Aorta (tissue), 5 donors: ENCODE data around the gene ZFYVE9. TPM values are rescaled to one million over a fixed set of nuclear protein-coding genes. Genes with fewer than 3 reads are reported as not detected.
"Not testable (repeated sequence)": the region's sequence is repeated elsewhere in the genome, so short reads cannot be mapped to it uniquely, and the experiment has no call there.

Experiments
- ATAC-seq: fragments of 200-7000 bp; cut with Tn5 transposase; one replicate; pipeline ENCODE4 v1.9.1; 2022; ENCODE audit warnings: moderate library complexity; ENCODE audit not compliant: low FRiP score
- DNase-seq, 2 donors: peaks; one replicate each; pipeline ENCODE4 v3.0.0-alpha.2; 2020
- H3K27ac ChIP-seq, 2 donors: one replicate each; pipeline ENCODE4 v1.5.1; 2013; ENCODE audit warnings: low read length in 2 of 2, mild to moderate bottlenecking in 2 of 2, moderate library complexity in 2 of 2, control low read depth in 1 of 2, inconsistent platforms in 1 of 2, low read depth in 1 of 2
- H3K27me3 ChIP-seq, 2 donors: one replicate each; pipeline ENCODE4 v1.6.1; 2013; ENCODE audit warnings: control low read depth in 1 of 2, low read length in 1 of 2, mild to moderate bottlenecking in 1 of 2, moderate library complexity in 1 of 2; ENCODE audit not compliant: insufficient read depth in 2 of 2, control insufficient read depth in 1 of 2
- H3K36me3 ChIP-seq, 2 donors: one replicate each; pipeline ENCODE4 v1.6.1; 2013; ENCODE audit warnings: control low read depth in 1 of 2, low read length in 1 of 2, mild to moderate bottlenecking in 1 of 2; ENCODE audit not compliant: insufficient read depth in 2 of 2, control insufficient read depth in 1 of 2
- H3K4me1 ChIP-seq, 2 donors: one replicate each; pipeline ENCODE4 v1.6.1; 2013; ENCODE audit warnings: low read length in 2 of 2, control low read depth in 1 of 2, mild to moderate bottlenecking in 1 of 2, moderate library complexity in 1 of 2; ENCODE audit not compliant: insufficient read depth in 2 of 2, control insufficient read depth in 1 of 2
- H3K4me3 ChIP-seq, 2 donors: one replicate each; pipeline ENCODE4 v1.5.1; 2013; ENCODE audit warnings: low read length in 2 of 2, control low read depth in 1 of 2, mild to moderate bottlenecking in 1 of 2
- H3K9me3 ChIP-seq: one replicate; pipeline ENCODE4 v1.6.1; 2013; ENCODE audit warnings: mild to moderate bottlenecking, low read length; ENCODE audit not compliant: control insufficient read depth
- WGBS, 2 donors: extraction: QIAGEN DNeasy Blood & Tissue Kit; methylation state at CpG; one replicate each; pipeline ENCODE4 v1.1.7; 2013; 5-methylcytosine and 5-hydroxymethylcytosine counted together
- intact Hi-C, 2 donors: fragments of 100-400 bp; cut with DNase I; formaldehyde crosslinking; loops; one replicate each; pipeline versions ENCODE4 v1.14.2 to v1.15.0; 2022
- long read RNA-seq, 2 donors: library from polyadenylated mRNA; unstranded; transcript quantifications; one replicate each; pipeline ENCODE4 v2.0.0, GENCODE V29; 2020 to 2021
- polyA plus RNA-seq, 2 donors: library from polyadenylated mRNA; stranded (reverse); fragments of 200-250 nt; gene quantifications; one replicate each; pipeline ENCODE4 v1.2.3, GENCODE V29; 2013
- total RNA-seq, 2 donors: library from RNA; stranded (reverse); fragmentation: NEBNext Ultra II Directional; extraction: Animal tissue kit (Norgen Biotek cat#: 25700); gene quantifications; one replicate each; pipeline ENCODE4 v1.2.1, GENCODE V29; 2021
- donor health status: healthy with polysubstance abuse.
- donor health status: Bipolar disorder and iron deficiency.
- donor health status: DM: no; HTN: no; CAD: no.
- donor health status: DM: no; HTN: no; CAD: no.
- donor health status: DM: yes; HTN: yes; CAD: no.

ZFYVE9 gene, protein sequence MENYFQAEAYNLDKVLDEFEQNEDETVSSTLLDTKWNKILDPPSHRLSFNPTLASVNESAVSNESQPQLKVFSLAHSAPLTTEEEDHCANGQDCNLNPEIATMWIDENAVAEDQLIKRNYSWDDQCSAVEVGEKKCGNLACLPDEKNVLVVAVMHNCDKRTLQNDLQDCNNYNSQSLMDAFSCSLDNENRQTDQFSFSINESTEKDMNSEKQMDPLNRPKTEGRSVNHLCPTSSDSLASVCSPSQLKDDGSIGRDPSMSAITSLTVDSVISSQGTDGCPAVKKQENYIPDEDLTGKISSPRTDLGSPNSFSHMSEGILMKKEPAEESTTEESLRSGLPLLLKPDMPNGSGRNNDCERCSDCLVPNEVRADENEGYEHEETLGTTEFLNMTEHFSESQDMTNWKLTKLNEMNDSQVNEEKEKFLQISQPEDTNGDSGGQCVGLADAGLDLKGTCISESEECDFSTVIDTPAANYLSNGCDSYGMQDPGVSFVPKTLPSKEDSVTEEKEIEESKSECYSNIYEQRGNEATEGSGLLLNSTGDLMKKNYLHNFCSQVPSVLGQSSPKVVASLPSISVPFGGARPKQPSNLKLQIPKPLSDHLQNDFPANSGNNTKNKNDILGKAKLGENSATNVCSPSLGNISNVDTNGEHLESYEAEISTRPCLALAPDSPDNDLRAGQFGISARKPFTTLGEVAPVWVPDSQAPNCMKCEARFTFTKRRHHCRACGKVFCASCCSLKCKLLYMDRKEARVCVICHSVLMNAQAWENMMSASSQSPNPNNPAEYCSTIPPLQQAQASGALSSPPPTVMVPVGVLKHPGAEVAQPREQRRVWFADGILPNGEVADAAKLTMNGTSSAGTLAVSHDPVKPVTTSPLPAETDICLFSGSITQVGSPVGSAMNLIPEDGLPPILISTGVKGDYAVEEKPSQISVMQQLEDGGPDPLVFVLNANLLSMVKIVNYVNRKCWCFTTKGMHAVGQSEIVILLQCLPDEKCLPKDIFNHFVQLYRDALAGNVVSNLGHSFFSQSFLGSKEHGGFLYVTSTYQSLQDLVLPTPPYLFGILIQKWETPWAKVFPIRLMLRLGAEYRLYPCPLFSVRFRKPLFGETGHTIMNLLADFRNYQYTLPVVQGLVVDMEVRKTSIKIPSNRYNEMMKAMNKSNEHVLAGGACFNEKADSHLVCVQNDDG (N-terminal part only)
- total RNA-seq, result 10 to 100 TPM; 19.3 to 28.8 TPM
- polyA plus RNA-seq, result 1 to 10 TPM; 6.6 to 8.5 TPM
- long read RNA-seq, donor 1, partial matches to known transcripts, result 29 of 29 reads
- long read RNA-seq, donor 1, other reads (novel, unspliced or antisense), result 0 of 29 reads
- long read RNA-seq, donor 2, partial matches to known transcripts, result 5 of 13 reads
- long read RNA-seq, donor 2, other reads (novel, unspliced or antisense), result 8 of 13 reads

DNA sequence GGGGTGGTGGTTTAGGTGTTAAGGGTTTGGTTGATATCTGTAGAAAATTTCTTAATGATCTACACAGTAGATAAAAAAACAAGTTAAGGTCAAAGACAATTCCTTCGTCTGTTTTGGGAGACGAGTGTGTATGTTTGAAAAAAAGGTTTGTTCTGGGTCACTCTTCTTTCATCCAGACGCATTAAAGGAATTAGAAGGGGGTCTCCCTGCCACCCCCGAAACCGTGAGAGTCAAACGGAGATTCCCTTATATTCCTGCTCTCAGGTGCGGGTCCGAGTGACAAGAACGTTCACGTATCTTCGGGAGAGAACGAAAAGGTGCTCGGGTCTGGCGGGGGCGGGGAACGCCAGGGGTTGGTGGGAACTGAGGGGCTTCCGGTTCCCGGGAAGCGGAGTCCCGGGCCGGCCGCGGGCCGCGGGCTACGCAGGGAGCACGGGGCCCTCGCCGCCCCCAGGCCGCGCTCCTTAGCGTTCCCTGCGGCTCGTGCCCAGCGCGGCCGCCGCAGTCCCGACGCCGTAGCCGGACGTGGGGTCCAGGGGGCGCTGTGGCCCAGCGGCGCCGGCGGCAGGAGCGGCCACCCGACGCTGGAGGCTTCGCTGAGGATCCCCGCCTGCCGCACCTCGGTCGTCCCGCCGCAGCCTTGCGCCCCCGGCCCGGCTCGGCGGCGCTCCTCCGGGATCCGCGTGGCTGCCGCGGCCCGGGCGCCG lies at the start of gene ZFYVE9:
Gene ZFYVE9 (plus strand): TSS at position 577 of the 707 bp plus-strand sequence. CDS start 91,118 bp downstream, outside the sequence.
- H3K4me1 ChIP-seq, result peaks cover 2 to 3% of the 10 kb centered on the region in 2 donors
- H3K27me3 ChIP-seq, result no peaks in the 10 kb centered on the region
- ATAC-seq, result peak; percentile 95
- peak within 1 kb of the TSS; percentile 92 to 96 for H3K27ac ChIP-seq
- peak within 1 kb of the TSS; percentile 76 to 95 for H3K4me3 ChIP-seq
- H3K36me3 ChIP-seq, result no peaks in the 10 kb centered on the region
- intact Hi-C loops, result loop anchor here (1.0 to 10.0 kb wide), 3 partner anchors 123 to 263 kb away; partner anchors contain the start of genes ORC1 (in 1 of the 2) and PRPF38A (in 1 of the 2)
- WGBS, 2 donors, result 0% methylated on average over 43 to 72 of the region's 72 CpGs
- H3K9me3 ChIP-seq, result no peaks in the 10 kb centered on the region
- DNase-seq, result peak; percentile 81 to 92

DNA sequence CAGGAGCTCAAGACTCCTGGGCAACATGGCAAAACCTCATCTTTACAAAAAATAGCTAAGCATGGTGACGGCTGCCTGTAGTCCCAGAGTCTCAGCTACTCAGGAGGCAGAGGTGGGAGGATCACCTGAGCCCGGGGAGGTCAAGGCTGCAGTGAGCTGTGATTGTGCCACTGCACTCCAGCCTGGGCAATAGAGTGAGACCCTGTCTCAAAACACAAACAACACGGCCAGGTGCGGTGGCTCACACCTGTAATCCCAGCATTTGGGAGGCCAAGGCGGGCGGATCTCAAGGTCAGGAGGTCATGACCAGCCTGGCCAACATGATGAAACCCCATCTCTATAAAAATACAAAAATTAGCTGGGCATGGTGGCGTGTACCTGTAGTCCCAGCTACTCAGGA lies 47.6 kb upstream of the ZFYVE9 start:
- H3K27me3 ChIP-seq, ATAC-seq, DNase-seq, H3K4me1 ChIP-seq, H3K36me3 ChIP-seq, intact Hi-C loops, H3K4me3 ChIP-seq, H3K27ac ChIP-seq, H3K9me3 ChIP-seq: not testable (repeated sequence)
- WGBS, 2 donors, result 92 to 93% methylated on average over 7 of the region's 7 CpGs

DNA sequence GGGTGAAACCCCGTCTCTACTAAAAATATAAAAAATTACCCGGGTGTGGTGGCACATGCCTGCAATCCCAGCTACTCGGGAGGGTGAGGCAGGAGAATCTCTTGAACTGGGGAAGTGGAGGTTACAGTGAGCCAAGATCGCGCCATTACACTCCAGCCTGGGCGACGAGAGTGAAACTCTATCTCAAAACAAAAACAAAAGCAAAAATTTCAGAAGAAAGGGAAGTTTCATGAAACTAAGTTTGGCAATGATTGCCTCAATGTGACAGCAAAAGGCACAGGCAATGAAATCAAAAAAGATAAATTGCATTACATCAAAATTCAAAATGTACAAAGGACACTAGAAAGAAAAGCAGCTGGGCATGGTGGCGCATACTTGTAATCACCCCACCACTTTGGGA lies 45.7 kb upstream of the ZFYVE9 start:
- ATAC-seq (no peak), DNase-seq (no peak)
- Histone ChIP-seq H3K36me3 (no peaks in the 10 kb centered on the region), H3K9me3 (no peaks in the 10 kb centered on the region), H3K27ac (no peak overlapping the region), H3K4me3 (no peak overlapping the region), H3K4me1 (no peaks in the 10 kb centered on the region), H3K27me3 (no peaks in the 10 kb centered on the region)
- 69 to 70% methylated on average over 8 of the region's 8 CpGs for WGBS, 2 donors
- intact Hi-C loops, result no loop called here

DNA sequence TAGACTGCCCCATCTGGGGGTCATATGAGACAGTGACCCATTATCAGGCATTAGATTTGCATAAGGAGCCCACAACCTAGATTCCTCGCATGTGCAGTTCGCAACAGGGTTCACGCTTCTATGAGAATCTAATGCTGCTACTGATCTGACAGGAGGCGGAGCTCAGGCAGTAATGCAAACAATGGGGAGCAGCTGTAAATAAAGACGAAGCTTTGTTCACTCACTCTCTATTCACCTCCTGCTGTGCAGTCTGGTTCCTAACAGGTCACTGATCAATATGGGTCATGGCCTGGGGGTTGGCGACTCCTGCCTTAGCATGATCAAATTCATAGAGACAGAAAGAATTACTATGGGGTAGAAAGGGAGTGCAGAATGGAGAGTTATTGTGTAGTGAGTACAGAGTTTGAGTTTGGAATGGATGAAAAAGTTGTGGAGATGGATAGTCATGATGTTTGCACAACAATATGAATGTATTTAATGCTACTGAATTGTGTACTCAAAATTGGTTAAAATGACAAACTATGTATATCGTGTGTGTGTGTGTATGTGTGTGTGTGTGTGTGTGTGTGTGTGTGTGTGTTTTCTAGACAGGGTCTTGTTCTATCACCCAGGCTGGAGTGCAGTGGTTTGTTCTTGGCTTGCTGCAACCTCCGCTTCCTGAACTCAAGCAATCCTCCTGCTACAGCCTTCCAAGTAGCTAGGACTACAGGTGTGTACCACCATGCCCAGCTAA lies 43.6 kb upstream of the ZFYVE9 start:
- Histone ChIP-seq H3K4me3 (no peak overlapping the region), H3K9me3 (no peaks in the 10 kb centered on the region), H3K27me3 (no peaks in the 10 kb centered on the region), H3K4me1 (no peaks in the 10 kb centered on the region), H3K36me3 (no peaks in the 10 kb centered on the region), H3K27ac (no peak overlapping the region)
- intact Hi-C loops, result no loop called here
- DNase-seq, result no peak
- ATAC-seq, result no peak
- 60 to 65% methylated on average over 8 of the region's 8 CpGs for WGBS, 2 donors

DNA sequence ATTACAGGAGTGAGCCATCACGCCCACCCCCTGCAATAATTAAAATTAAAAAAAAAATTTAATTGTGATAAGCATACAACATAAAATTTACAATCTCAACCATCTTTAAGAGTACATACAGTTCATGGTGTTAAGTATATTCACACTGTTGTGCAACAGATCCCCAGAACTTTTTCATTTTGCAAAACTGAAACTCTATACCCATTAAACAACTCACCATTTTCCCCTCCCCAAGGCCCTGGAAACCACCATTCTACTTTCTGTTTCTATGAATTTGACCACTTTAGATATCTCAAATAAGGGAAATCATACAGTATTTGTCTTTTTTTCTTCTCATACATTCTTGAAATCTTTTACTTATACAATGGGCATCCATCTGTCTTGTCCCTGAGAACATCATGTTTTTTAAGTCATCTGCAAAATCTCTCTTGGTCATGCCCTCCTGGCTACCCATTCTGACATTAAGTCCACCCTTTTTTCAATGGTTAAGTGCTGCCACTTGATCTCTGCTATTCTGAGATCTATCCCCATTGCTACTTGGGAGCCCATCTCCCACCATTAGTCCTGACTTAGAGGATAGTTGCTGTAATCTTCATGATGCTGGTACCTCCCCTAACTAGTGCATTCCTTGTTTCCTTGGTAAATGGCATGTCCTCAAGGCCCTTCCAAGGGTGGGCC lies 39.4 kb upstream of the ZFYVE9 start:
- intact Hi-C loops, result no loop called here
- WGBS, 2 donors, result 86 to 94% methylated on average over 1 of the region's 1 CpG
- no peak for DNase-seq
- H3K4me1 ChIP-seq, result no peaks in the 10 kb centered on the region
- H3K36me3 ChIP-seq, result no peaks in the 10 kb centered on the region
- no peak for ATAC-seq
- no peaks in the 10 kb centered on the region for H3K9me3 ChIP-seq
- H3K27me3 ChIP-seq, result no peaks in the 10 kb centered on the region
- no peak overlapping the region for H3K27ac ChIP-seq
- no peak overlapping the region for H3K4me3 ChIP-seq

DNA sequence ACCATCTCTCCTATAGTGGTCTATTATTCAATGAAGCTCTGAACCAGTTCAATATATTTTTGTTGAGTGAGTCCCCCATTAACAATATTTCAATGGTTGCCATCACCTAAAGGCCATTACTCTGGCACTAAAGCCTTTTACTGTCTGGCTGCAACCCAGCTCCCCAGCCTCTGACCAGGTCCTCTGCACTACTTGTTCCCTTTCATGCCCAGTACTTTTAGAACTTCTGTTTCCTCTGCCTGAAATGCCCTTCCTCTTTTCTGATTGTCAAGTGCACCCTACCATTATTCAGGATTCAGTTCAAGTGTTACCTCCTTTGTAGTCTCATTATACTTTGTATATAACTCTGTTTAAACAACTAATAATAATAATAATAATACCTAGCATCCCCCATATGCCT lies 30.4 kb upstream of the ZFYVE9 start:
- H3K27ac ChIP-seq, result no peak overlapping the region
- DNase-seq, result no peak
- ATAC-seq, result no peak
- no peaks in the 10 kb centered on the region for H3K27me3 ChIP-seq
- no peaks in the 10 kb centered on the region for H3K4me1 ChIP-seq
- no peaks in the 10 kb centered on the region for H3K36me3 ChIP-seq
- H3K4me3 ChIP-seq, result no peak overlapping the region
- no peaks in the 10 kb centered on the region for H3K9me3 ChIP-seq
- intact Hi-C loops, result no loop called here

DNA sequence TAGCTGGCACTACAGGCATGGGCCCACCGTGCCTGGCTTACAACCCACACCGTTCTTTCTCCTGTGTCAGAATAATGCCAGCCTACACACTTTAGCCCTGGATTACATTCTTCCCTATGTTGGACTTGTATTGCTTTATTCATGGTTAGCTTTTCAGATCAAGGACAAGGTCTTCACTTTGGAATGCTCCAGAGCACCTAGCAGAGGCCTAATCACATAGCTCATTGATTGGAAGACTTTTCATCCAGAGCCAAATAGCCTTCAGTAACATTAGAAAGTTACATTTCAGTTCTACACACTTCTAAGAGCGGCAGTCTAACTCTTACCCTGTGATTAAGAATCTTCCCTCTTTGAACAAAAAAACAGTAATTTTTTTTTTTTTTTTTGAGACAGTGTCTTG lies 29.4 kb upstream of the ZFYVE9 start:
- Histone ChIP-seq H3K27me3 (no peaks in the 10 kb centered on the region), H3K36me3 (no peaks in the 10 kb centered on the region), H3K4me1 (no peaks in the 10 kb centered on the region), H3K4me3 (no peak overlapping the region), H3K9me3 (no peaks in the 10 kb centered on the region), H3K27ac (no peak overlapping the region)
- WGBS, 2 donors, result 87 to 92% methylated on average over 3 of the region's 3 CpGs
- DNase-seq (no peak), ATAC-seq (no peak)
- intact Hi-C loops, result no loop called here
